GM19099 (cell line): ENCODE results near the gene MPP3.

Source experiments
- POLR2A ChIP-seq: IDR thresholded peaks from 3 replicates; pipeline ENCODE4 v1.6.1; 2011; ENCODE audit warnings: low read depth; ENCODE audit not compliant: insufficient read length; ENCODE audit errors: extremely low read depth

The MPP3 gene

GRCh38 chr17:43871946-43872690 lies 39.2 kb upstream of the MPP3 start:
- TF ChIP-seq POLR2A = no peak

- no peak for TF ChIP-seq POLR2A
Measured at GRCh38 chr17:43868226-43868994, 35.5 kb upstream of the MPP3 start.

GRCh38 chr17:43864161-43864984 lies 31.4 kb upstream of the MPP3 start:
- TF ChIP-seq POLR2A = no peak

GRCh38 chr17:43861960-43862359 lies 29.0 kb upstream of the MPP3 start:
- no peak for TF ChIP-seq POLR2A

GRCh38 chr17:43860927-43861622 lies 28.1 kb upstream of the MPP3 start:
- no peak for TF ChIP-seq POLR2A

- TF ChIP-seq POLR2A = no peak
Measured at GRCh38 chr17:43860077-43860725, 27.3 kb upstream of the MPP3 start.

- TF ChIP-seq POLR2A = no peak
Measured at GRCh38 chr17:43857957-43858600, 25.1 kb upstream of the MPP3 start.

GRCh38 chr17:43857141-43857540 lies 24.2 kb upstream of the MPP3 start:
- TF ChIP-seq POLR2A = no peak

GRCh38 chr17:43856141-43856540 lies 23.2 kb upstream of the MPP3 start:
- TF ChIP-seq POLR2A = no peak

GRCh38 chr17:43855061-43855460 lies 22.1 kb upstream of the MPP3 start:
- no peak for TF ChIP-seq POLR2A

GRCh38 chr17:43854498-43854897 lies 21.6 kb upstream of the MPP3 start:
- TF ChIP-seq POLR2A = no peak

- no peak for TF ChIP-seq POLR2A
Measured at GRCh38 chr17:43853546-43853945, 20.6 kb upstream of the MPP3 start.

- no peak for TF ChIP-seq POLR2A
Measured at GRCh38 chr17:43852571-43852970, 19.6 kb upstream of the MPP3 start.

GRCh38 chr17:43849116-43849515 lies 16.2 kb upstream of the MPP3 start:
- TF ChIP-seq POLR2A = no peak

- TF ChIP-seq POLR2A = no peak
Measured at GRCh38 chr17:43848601-43849000, 15.7 kb upstream of the MPP3 start.

GRCh38 chr17:43846963-43847371 lies 14.0 kb upstream of the MPP3 start, which contains the start of gene CD300LG:
TSS of gene CD300LG (plus strand) at chr17:43847176. CDS start at chr17:43847217, 41 bp downstream.
- TF ChIP-seq POLR2A = no peak
